Neural progenitor cell (in vitro differentiated cells): ENCODE measurements around the gene LRFN4.

Source experiments
- CTCF ChIP-seq: fragments of 200-600 bp; sonication (generic); IDR thresholded peaks from 2 replicates; pipeline ENCODE4 v1.5.1; 2017; ENCODE audit warnings: antibody characterized with exemption, mild to moderate bottlenecking
- EZH2 ChIP-seq: fragments of 200-600 bp; sonication (generic); IDR thresholded peaks from 2 replicates; pipeline ENCODE4 v1.6.1; 2017; ENCODE audit warnings: antibody characterized with exemption, mild to moderate bottlenecking, moderate library complexity
- EZH2phosphoT487 ChIP-seq: fragments of 200-600 bp; sonication (generic); IDR thresholded peaks from 2 replicates; pipeline ENCODE4 v1.6.1; 2017; ENCODE audit warnings: antibody characterized with exemption

GRCh38 chr11:66815646-66816045, 41.2 kb upstream of the LRFN4 start:
- TF ChIP-seq CTCF, result no peak
- TF ChIP-seq EZH2phosphoT487, result no peak
- no peak for TF ChIP-seq EZH2
